Measurements from ENCODE around the gene BICC1.

The BICC1 gene

DNA sequence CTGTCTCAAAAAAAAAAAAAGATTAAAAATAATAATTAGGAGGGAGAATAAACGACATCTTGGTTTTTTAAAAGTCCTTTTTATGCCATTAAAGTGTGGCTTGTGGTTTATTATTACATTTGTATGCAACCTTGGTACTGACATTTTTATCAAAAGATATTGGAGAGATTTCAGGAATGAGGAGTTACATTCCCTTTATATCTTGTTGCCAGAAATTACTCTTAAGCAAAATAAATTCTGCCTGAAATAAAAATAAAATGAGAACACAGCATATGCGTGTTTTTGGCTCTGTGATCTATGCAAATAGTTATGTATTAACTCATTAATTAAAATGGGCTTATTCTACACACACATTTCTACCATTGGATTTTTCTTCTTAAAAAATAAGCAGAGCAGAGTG, 202.4 kb downstream of the BICC1 start:
- DNase-seq = no peak

DNA sequence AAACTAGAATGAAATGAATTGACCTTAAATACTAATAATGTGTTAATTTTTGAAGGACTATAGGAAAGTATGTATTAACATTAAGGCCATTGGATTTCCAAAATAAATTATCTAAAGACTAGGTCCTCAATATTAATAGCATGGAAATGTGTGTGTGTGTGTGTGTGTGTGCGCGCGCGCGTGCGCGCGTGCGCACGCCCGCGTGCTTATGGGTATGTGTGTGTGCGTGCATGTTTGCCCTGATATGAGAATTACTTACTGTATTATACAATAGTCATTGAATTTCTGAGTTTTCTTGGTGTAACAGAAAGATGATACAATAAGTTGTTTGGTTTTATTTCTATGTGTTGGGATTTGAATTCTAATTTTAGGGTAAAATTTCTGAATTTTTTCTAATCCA, 205.9 kb downstream of the BICC1 start:
- no peak for DNase-seq

DNA sequence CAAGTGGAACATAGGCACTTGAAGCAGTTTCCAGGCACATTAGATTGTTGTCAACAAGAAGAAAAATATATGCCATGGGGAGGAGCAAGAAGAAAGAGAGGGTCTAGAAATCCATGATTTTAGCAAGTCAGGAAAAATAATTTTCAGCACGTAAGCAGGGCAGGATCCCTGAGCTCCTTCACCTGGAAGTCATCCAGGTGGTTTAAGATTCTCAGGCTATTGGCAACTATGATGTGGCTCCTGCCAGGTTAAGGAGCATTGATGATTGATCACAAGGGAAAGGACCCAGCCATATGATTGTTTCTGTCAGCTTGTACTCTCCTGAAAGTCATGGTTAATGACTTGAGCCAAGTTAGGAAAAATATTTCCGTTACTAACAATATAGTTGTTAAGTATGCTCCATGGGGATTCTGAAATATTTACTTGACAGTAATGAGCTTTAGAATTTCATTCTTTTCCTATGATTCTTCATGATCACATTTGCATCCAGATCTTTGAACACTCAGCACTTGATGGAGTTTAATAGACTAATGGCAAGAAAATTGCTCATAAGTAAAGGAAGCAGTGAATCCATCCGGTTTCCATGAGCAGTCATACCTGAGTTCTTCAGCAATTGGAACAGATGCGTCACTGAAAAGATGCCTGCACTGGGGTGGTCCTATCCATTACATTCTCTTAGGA, 209.1 kb downstream of the BICC1 start:
- no peak for DNase-seq

DNA sequence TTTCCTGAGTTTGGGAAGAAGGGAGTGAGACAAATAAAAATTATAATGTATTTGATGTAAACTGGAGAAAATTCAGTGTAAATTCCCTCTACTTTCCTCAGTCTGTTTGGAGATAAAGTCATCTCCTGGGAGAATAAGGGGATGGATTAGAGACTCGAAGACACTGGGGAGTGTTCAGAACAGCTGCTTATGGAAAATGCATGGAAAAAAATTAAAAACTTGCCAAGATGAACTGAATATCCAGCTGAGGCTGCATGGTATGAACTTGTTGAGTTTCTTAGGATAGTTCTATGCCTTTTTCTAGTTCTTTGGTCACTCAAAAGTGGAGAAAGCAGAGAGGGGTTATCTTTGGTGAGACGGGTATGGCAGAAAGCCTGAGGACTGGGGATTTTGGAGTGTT, 210.5 kb downstream of the BICC1 start:
- no peak for DNase-seq

DNA sequence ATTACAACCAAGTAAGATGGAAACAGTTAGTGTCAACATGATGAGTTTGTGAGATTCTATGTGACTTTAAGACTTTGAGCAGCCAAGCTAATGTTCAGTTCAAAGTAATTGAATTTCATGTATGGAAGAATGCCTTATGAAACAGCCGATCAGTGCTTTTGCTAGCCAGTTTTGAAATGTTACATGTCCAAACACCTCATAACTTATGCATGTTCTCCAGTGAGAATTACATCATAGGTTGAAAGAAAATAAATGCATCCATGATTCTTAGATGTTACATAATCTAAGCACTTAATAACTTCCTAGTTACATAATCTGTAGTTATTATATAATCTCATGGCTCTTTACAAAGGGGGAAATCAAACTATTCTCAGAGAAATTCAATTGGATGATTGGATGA, 211.3 kb downstream of the BICC1 start:
- no peak for DNase-seq

DNA sequence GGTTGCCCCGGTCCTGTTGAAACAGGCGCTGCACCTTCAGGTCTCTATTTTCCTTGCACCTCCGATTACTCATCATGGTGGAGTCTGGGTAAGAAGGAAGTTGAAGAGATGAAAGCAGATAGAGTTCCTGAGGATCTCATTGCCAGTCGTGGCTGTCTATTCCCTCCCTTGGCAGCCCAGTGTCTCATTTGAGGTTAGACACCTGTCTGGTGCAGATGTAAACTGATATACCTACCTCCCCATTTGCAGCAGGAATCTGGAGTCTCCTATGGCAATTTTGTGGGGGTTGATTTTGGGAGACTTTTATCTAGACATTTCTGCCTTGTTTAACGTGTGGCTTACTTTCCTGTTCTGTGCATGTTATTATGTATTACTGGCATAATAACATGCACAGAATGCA, 212.1 kb downstream of the BICC1 start:
- DNase-seq = no peak

DNA sequence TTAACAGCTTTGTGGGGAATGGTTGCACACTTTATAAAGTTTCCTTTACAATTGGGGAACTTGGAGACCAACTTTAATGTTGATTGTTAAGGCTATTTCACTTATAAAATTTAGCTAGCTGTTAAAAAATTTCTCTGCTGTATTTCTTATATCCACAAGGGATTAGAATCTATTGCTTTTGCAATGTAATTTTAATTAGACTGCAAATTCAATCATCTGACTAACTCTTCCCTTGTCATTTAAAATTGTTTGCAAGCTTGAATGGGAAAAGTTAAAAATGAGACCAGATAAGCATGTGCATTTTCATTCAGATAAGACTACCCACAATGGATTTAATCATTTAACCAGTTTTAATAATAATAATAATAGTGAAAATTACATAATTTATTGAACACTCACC, 213.2 kb downstream of the BICC1 start:
- DNase-seq = no peak

DNA sequence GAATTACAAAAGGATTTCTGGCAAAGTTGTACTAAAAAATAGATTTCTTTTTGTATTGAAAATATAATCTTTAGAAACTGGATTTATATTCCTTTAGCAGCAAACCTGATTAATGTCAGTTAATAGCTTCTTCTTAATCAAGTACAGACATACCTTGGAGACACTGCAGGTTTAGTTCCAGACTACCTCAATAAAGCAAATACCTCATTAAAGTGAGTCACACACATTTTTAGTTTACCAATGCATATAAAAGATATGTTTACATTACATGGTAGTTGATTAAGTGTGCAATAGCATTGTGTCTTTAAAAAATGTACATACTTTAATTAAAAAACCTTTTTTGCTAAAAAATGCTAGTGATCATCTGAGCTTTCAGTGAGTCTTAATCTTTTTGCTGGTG, 215.0 kb downstream of the BICC1 start:
- DNase-seq = no peak

DNA sequence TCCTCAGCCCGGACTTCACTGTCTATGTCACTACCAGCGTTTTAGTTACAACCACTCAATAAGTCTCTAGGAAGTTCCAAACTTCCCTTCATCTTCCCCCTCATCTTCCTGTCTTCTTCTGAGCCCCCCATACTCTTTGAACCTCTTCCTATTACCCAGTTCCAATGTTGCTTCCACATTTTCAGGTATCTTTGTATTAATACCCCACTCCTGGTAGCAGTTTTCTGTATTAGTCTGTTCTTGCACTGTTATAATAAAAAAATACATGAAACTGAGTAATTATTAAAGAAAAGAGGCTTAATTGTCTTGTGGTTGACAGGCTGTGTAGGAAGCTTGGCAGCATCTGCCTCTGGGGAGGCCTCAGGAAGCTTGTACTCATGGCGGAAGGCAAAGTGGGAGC, 218.6 kb downstream of the BICC1 start:
- no peak for DNase-seq

DNA sequence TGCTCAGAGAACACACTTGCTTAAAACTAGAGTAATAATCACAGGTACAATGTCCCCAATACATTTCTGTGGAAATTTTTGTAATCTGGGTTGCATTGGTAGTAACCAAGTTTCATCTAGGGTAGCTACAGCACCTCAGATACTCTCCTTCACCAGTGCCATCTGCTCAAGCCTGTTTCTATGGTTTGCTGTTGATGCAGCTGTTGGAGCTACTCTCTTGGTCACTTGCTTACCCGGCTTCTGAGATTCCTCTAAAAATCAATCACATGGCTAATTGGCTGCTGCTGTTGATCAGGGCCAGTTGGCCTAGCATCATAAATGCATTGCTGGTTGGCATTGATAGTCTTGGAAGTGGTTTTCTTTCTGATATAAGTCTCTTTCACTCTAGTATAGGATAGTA, 220.8 kb downstream of the BICC1 start:
- no peak for DNase-seq

DNA sequence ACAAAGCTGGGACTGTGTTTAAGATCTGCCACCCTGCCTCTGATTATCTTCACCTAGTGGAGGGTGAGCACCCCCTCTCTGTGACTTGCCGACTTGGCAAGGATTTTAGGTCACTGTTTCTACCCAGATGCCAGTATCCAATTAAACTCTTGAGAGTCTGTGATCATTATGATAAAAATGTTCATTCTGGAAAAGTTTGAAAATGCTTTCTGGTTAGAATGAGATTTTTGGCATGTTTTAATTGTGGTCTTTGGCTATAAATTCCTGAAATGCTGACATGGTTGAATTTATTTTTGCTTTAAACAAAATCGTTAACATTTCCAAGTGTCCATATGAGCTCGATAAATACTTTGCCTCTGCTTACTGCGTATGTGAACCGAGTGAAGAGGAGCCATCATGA, 221.4 kb downstream of the BICC1 start:
- DNase-seq = no peak

DNA sequence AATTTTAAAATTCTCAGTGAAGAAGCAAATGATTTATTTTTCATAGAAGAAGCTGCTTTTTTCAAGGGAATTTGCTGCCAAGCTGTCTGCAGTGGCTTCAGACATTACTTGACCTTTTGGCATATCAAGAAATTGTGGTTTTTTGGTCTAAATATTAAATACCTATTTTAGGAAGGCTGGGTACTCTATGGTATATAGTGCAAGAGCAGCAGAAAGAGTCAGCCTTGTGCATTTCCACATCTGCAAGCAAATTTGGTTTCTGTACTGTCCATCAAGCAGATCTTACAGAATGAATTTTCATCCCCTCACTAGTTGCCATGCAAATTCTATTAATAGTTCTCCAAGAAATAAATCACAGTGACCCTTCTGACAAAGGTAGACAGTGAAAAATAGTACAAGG, 222.0 kb downstream of the BICC1 start:
- no peak for DNase-seq

DNA sequence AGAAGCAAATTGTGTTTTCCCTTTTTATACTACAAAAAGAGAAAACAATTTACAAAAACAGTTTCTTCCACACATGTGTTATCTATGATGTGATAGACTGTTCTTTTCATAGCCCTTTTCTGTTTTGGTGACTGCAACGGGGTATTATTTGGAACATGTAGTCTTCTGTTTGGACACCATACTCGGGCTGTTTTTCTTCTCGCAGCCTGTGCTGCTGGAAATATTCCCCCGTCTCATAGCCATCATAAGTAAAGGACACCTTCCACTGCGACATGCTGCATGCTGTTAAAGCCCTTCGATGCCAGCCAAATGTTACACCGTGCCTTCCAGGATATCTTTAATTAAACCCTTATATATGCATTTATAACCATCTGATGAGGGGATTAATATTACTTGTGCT, 222.4 kb downstream of the BICC1 start:
- DNase-seq = no peak

DNA sequence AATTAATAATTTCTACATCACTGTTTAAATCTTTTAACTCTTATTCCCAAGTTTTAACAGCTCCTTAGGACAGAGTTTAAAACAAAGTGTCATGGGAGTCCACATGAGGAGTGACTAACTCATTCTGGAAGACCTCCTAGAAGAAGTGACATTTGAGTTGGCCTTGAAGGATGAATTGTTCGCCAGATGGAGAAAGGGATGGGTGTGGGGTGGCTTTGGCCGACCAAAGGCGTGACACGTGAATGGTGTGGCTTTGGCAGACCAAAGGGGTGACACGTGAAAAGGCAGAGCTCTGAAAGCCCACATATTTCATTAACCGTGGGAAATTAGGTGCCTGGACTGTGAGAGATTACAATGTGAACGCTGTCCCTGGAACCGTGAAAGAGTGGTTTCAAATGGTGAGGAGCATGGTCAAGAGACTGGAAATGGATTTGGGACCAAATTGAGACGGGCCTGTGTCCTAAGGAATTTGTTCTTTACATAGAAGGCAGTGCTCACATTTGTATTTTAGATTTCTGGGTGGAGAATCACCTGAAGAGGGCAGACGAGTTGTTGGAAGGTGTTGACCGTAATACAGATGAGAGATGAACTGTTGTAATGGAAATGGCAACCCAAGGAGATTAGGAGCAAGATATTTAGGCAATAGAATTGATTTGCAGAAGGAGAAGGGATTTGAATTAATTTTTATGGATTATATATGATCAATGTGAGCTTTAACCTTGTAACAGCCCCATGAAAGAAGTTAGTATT, 228.1 kb downstream of the BICC1 start:
- no peak for DNase-seq

DNA sequence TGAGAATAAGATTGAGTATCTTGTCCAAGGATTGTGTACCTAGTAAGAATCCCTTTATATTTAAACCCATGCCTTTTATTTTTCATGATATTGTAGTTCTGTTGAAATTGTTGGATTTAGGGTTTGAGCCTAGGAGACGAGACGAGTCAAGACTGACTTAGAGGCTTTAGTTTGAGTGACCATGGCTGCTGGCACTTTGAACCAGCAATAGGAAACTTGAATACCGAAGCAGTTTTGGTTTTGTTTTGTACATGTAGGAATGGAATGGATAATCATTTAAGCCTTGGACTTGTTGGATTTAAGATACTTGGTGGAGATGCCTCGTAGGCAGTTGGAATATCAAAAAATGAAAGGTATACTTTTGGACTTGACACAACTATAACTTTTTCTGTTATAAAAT, 229.0 kb downstream of the BICC1 start:
- no peak for DNase-seq

DNA sequence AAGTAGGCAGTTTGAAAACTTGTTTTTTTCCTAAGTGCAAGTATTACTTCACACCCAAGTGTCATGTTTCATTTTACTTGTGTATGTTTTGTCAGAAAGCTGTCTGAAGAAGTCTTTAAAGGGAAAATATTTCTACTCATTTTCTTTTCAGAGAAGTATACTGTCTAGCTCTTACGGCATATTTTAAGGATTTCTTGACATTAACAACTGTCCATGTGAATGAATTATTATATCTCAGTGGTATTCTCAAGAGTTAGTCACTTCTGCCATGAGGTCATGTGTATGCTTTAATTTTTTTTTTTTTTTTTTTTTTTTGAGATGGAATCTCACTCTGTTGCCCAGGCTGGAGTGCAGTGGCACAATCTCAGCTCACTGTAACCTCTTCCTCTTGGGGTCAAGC, 229.5 kb downstream of the BICC1 start:
- no peak for DNase-seq

DNA sequence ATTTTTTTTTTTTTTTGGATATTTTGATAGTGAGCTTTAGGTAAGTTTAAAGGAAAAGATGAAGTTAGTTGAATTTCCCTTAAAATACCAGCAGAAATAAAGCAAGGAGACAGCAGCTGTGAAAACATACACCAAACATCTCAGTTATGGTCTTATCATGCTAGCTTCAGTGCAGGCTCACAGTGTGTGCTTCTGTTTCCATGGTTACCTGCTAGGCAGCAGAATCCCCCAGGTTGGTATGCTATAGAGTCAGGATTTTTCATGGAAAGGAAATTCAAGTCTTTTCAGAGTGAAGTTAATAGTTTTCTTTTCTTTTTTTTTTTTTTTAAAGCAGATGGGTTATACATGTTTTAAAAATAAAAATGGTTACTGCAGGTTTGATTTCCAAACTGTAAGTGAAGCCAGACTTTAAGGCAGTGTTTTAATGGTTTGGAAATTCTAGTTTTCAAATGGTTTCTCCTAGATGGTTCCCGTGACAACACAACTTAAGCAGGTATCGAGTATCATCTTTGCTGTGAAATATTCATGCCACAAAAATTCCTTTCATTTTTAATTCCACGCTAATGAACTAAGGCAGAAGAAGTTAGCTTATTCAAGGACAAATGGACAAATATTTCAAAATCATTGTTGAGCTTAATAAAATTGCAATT, 230.9 kb downstream of the BICC1 start:
- DNase-seq = no peak

DNA sequence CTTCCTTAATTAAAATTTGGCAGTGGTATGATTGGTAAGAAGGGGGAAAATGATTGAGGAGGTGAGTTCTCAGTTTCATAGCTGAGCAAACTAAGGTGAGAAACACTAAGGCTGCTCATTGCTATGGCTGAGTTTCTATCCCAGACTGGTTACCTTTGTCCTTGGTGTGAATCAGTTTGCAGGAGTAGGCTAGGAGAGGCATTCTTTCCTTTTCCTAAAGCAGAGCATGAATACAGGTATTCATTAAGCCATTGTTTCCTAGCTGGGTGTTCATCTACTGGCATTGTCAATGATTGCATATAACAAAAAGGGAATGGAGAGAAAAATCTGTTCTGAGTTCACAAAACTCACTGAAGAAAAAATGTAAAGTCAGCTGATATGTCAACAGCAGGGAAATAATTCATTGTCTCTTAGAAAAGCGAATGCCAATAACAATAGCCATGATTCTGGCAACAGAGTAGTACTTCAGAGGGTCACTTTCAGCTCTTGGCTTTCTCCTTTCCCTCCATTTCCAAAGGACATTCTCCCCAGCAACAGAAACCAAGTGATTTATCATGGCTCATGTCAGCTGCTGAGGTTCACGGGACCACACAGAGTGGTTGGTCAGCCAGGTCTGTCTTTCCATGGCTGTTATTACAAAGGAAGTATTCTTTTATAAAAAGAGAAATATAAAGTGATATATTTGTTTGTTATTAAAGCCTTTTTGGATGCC, 234.0 kb downstream of the BICC1 start:
- DNase-seq = no peak

DNA sequence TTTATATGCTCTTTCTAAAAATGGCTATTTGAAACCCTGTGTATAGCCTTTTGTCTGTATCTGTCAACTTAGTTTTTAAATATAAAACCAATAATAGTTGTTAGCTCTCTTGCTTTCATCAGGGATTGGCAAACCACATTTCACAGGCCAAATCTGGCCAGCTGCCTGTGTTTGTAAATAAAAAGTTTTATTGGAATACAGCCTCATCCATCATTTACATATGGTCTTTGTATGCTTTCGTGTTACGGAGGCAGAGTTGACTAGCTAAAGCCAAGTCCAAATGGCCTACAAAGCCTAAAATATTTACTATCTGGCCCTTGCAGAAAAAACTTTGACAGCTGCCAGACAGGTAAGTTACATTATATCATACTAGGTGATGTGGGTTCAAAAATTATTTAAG, 235.0 kb downstream of the BICC1 start:
- no peak for DNase-seq

DNA sequence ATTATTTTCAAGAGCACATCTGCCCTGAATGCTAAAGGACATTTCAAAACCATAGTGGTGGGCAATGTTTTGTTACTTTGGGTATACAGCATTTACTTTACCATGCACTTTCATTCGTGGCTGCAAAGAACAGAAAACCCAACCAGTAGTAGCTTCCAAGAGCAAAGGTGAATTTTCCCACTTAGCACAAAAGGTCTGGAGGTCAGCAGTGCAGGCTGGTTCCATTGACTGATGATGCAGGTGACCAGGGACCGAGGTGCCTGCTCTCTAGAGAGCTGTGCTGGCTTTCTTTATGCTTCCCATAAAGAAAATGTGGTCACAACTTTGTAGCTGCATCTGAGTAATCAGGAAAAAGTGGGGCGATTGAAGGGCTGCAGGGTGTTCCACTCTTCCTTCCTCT, 240.0 kb downstream of the BICC1 start:
- DNase-seq = no peak

DNA sequence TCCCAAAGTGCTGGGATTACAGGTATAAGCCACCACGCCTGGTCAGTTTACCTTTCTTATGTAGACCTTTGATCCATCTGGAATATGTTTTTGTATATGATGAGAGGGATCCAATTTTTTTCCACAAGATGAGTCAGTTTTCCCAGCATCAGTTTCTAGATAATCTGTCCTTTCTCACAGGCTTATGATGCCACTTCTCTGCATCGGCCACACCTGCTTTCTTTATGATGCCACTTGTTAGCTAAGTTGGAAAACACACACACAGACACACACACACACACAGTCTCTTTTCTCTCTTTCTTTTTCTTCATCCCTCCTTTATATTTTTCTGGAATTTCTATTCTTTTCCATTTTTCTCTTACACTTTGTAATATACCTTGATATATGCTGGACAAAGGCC, 240.8 kb downstream of the BICC1 start:
- no peak for DNase-seq

DNA sequence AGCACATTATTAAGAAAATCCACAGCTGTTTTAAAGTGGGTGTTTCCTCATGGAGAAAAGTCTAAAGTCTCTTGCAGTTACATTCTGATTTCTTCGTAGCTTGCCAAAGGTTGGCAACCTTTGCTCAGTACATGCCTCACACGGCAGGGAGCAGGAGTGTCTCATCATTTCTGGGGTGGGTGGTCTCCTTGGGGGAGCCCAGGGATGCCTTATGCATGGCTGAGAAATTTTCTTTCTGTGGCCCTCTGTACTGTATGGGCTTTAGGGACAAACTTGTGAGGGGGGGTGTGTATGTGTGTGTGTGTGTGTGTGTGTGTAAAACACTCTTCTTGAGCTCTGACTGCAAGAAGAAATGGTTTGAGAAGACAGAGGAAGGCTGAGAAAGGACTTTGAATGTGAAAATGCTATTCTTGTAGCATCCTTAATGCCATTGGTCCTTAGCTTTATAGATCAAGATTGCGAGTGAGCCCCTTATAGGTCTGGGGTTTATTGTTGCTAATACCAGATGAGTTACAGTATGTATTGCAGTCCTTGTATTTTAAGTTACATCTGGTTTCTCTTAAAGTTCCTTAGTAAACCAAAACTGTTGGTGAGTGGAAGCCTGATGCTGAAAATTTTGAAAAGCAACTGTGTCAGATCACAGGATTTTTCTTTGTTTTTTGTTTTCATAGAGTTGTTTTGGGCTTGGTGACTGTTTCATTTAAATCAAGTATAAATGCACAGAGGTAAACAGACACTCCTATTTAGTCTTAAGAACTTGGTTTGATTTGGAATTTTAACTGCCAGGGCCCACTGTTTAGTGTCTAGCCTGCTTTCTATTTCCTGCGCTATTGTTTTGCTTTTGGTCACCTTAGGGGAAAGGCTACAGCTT, 242.0 kb downstream of the BICC1 start:
- DNase-seq = no peak

DNA sequence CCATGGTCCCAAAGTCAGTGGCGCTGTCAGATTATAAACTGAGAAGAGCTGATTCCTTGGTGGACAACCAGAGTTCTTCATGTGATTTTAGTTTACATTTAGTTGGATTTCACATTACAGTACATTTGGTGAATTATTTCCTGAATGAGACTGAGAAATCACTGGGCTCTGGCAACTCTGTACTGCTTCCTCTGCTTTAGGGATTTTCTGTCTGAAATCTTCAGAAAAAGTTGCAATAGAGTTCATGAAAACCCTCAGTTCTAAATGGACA, 242.6 kb downstream of the BICC1 start:
- DNase-seq = no peak
